Body of pancreas (tissue), 4 donors: ENCODE measurements around the gene PITPNB. TPM values are rescaled to one million over a fixed set of nuclear protein-coding genes. Genes with fewer than 3 reads are reported as not detected.

Source experiments
- ATAC-seq: fragments of 150-250 bp; one replicate; pipeline ENCODE4 v1.9.1; 2016
- DNase-seq, 4 donors: peaks; one replicate each; pipeline ENCODE4 v3.0.0-alpha.2; 2019
- H3K27ac ChIP-seq, 4 donors: fragments of 200-600 bp; sonication (generic); 1 replicate in 3 of 4; 2 replicates in 1 of 4; pipeline versions ENCODE4 v1.5.1 to v1.6.1; 2016 to 2019; ENCODE audit warnings: mild to moderate bottlenecking in 1 of 4, mixed read lengths in 1 of 4, moderate library complexity in 1 of 4
- H3K27me3 ChIP-seq, 2 donors: fragments of 200-600 bp; sonication (generic); one replicate each; pipeline ENCODE4 v1.6.0; 2016; ENCODE audit warnings: mild to moderate bottlenecking in 1 of 2
- H3K36me3 ChIP-seq, 2 donors: fragments of 200-600 bp; sonication (generic); replicated peaks in 1 of 2; 2 replicates each; pipeline ENCODE4 v1.5.1; 2016; ENCODE audit warnings: low read depth in 2 of 2; ENCODE audit not compliant: insufficient read depth in 1 of 2
- H3K4me1 ChIP-seq: fragments of 200-600 bp; sonication (generic); one replicate; pipeline ENCODE4 v1.6.0; 2016
- H3K4me3 ChIP-seq, 2 donors: fragments of 200-600 bp; sonication (generic); 1 replicate in 1 of 2; 2 replicates in 1 of 2; pipeline ENCODE4 v1.5.1; 2016 to 2019
- H3K9me3 ChIP-seq, 3 donors: fragments of 200-600 bp; sonication (generic); 1 replicate in 2 of 3; 2 replicates in 1 of 3; pipeline ENCODE4 v1.5.1; 2016
- POLR2A ChIP-seq, 3 donors: fragments of 450-650 bp; IDR thresholded peaks; one replicate each; pipeline ENCODE4 v1.6.1; 2016; ENCODE audit warnings: antibody characterized with exemption in 3 of 3, mild to moderate bottlenecking in 2 of 3
- WGBS, 2 donors: methylation state at CpG; one replicate each; pipeline ENCODE4 v1.1.5; 2017; 5-methylcytosine and 5-hydroxymethylcytosine counted together
- intact Hi-C: fragments of 100-400 bp; cut with DNase I; formaldehyde crosslinking; loops from one replicate; pipeline ENCODE4 v1.15.1; 2023
- total RNA-seq, 2 donors: library from RNA; depleted of rRNA; stranded (reverse); fragments of >200 nt; gene quantifications; one replicate each; pipeline ENCODE4 v1.1.0, GENCODE V29; 2016
- TF ChIP-seq, protein P1 (sequence below), 7 experiments: fragments of 450-650 bp in 4 of 7; fragments of 200-600 bp in 3 of 7; sonication (generic) in 3 of 7; IDR thresholded peaks; one replicate each; pipeline ENCODE4 v1.5.1; 2016 to 2019; ENCODE audit warnings: antibody characterized with exemption in 7 of 7

The PITPNB gene
- total RNA-seq, 2 donors from 2014 or later: 21.3 to 39.6 TPM

GRCh38 chr22:27809226-27809603, 109.8 kb downstream of the PITPNB start:
- H3K4me1 ChIP-seq: peaks cover 15% of the 10 kb centered on the region
- no peak for DNase-seq
- intact Hi-C loops: loop anchor here (10.0 kb wide), 2 partner anchors 404 to 1054 kb away; no protein-coding TSS in a partner anchor
- no peaks in the 10 kb centered on the region for H3K36me3 ChIP-seq
- no peak overlapping the region for H3K27ac ChIP-seq
- H3K4me3 ChIP-seq: no peak overlapping the region
- H3K9me3 ChIP-seq: no peaks in the 10 kb centered on the region
- TF ChIP-seq, protein P1, sequence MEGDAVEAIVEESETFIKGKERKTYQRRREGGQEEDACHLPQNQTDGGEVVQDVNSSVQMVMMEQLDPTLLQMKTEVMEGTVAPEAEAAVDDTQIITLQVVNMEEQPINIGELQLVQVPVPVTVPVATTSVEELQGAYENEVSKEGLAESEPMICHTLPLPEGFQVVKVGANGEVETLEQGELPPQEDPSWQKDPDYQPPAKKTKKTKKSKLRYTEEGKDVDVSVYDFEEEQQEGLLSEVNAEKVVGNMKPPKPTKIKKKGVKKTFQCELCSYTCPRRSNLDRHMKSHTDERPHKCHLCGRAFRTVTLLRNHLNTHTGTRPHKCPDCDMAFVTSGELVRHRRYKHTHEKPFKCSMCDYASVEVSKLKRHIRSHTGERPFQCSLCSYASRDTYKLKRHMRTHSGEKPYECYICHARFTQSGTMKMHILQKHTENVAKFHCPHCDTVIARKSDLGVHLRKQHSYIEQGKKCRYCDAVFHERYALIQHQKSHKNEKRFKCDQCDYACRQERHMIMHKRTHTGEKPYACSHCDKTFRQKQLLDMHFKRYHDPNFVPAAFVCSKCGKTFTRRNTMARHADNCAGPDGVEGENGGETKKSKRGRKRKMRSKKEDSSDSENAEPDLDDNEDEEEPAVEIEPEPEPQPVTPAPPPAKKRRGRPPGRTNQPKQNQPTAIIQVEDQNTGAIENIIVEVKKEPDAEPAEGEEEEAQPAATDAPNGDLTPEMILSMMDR (IDR thresholded peaks at IDR 0.05): no peak
- no peak for TF ChIP-seq POLR2A (IDR thresholded peaks at IDR 0.05)
- WGBS, 2 donors: 0 to 13% methylated on average over 1 to 5 of the region's 5 CpGs
- no peaks in the 10 kb centered on the region for H3K27me3 ChIP-seq
- no peak for ATAC-seq

DNA sequence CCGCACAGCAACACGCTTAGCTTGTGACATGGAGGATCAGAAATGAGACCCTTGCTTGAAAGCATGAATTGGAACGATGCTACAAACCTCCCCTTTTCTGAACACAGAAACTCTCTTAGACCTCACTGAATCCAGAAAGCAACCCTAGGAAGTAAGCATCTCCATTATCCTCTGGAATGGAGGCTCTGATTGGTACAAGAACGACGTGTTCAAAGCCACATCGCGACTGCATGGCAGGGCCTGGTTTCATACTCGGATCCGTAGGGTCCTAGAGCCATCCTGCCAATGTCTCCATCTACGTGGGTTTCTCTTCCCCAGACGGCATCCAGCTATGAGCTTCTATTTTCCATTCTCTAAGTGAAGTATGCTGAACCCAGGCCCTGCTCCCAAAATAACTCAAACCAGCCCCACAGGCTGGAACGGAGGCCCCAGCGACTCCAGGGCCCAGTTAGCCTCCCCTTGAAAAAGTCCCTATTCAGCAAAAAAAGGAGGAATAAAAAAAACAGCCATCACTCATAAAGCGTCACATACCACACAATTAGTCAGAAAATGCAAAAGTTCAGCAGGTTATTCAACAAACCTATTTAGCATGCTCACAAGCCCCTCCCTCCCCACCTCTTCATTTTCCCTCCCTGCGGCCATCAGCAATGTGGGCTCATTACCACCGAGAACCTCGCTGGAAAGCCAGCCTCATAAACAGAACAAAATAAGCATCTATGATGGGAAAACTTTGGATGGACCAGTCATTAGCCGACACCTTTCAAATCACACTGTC, 110.4 kb downstream of the PITPNB start:
- TF ChIP-seq POLR2A (IDR thresholded peaks at IDR 0.05): no peak
- TF ChIP-seq, protein P1 (IDR thresholded peaks at IDR 0.05): no peak
- intact Hi-C loops: loop anchor here (10.0 kb wide), 2 partner anchors 404 to 1054 kb away; no protein-coding TSS in a partner anchor
- no peak overlapping the region for H3K27ac ChIP-seq
- ATAC-seq: no peak
- no peaks in the 10 kb centered on the region for H3K9me3 ChIP-seq
- 78 to 82% methylated on average over 18 of the region's 18 CpGs for WGBS, 2 donors
- DNase-seq: no peak
- H3K4me1 ChIP-seq: peaks cover 15% of the 10 kb centered on the region
- H3K36me3 ChIP-seq: no peaks in the 10 kb centered on the region
- H3K27me3 ChIP-seq: no peaks in the 10 kb centered on the region
- H3K4me3 ChIP-seq: no peak overlapping the region

- peaks cover 28% of the 10 kb centered on the region for H3K4me1 ChIP-seq
- no peak for ATAC-seq
- whole genome bisulfite sequencing, 2 donors: 74 to 76% methylated on average over 7 of the region's 7 CpGs
- H3K27me3 ChIP-seq: no peaks in the 10 kb centered on the region
- H3K9me3 ChIP-seq: no peaks in the 10 kb centered on the region
- DNase-seq: no peak
- TF ChIP-seq, protein P1 (IDR thresholded peaks at IDR 0.05): no peak
- no peak for TF ChIP-seq POLR2A (IDR thresholded peaks at IDR 0.05)
- no peak overlapping the region for H3K4me3 ChIP-seq
- no peaks in the 10 kb centered on the region for H3K36me3 ChIP-seq
- no peak overlapping the region for H3K27ac ChIP-seq
- intact Hi-C loops: loop anchor here (10.0 kb wide), 2 partner anchors 401 to 1051 kb away; no protein-coding TSS in a partner anchor
Observed at GRCh38 chr22:27805841-27806240, 113.2 kb downstream of the PITPNB start.

- Histone ChIP-seq H3K4me3 (no peak overlapping the region), H3K27ac (no peak overlapping the region), H3K4me1 (peaks cover 32% of the 10 kb centered on the region), H3K27me3 (peaks cover 0 to 9% of the 10 kb centered on the region in 2 donors), H3K9me3 (no peaks in the 10 kb centered on the region), H3K36me3 (no peaks in the 10 kb centered on the region)
- intact Hi-C loops: loop anchor here (10.0 kb wide), 2 partner anchors 400 to 1050 kb away; no protein-coding TSS in a partner anchor
- DNase-seq (peak; percentile 72 to 77 (median 75)), ATAC-seq (peak; percentile 62)
- 32 to 45% methylated on average over 12 to 31 of the region's 31 CpGs for WGBS, 2 donors
- no peak for TF ChIP-seq POLR2A (IDR thresholded peaks at IDR 0.05)
- TF ChIP-seq, protein P1 (IDR thresholded peaks at IDR 0.05): peak; percentile 50 to 71 (median 67)
Observed at GRCh38 chr22:27804470-27805297, 114.4 kb downstream of the PITPNB start.
